HG03159 (cell line): ENCODE results near the gene RNASET2.

Experiments used
- ATAC-seq: cut with Tn5 transposase; IDR thresholded peaks from one replicate; pipeline ENCODE4 v1.9.1; 2021; ENCODE audit warnings: mild to moderate bottlenecking, moderate library complexity; ENCODE audit not compliant: unreplicated experiment

The RNASET2 gene, protein sequence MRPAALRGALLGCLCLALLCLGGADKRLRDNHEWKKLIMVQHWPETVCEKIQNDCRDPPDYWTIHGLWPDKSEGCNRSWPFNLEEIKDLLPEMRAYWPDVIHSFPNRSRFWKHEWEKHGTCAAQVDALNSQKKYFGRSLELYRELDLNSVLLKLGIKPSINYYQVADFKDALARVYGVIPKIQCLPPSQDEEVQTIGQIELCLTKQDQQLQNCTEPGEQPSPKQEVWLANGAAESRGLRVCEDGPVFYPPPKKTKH

DNA sequence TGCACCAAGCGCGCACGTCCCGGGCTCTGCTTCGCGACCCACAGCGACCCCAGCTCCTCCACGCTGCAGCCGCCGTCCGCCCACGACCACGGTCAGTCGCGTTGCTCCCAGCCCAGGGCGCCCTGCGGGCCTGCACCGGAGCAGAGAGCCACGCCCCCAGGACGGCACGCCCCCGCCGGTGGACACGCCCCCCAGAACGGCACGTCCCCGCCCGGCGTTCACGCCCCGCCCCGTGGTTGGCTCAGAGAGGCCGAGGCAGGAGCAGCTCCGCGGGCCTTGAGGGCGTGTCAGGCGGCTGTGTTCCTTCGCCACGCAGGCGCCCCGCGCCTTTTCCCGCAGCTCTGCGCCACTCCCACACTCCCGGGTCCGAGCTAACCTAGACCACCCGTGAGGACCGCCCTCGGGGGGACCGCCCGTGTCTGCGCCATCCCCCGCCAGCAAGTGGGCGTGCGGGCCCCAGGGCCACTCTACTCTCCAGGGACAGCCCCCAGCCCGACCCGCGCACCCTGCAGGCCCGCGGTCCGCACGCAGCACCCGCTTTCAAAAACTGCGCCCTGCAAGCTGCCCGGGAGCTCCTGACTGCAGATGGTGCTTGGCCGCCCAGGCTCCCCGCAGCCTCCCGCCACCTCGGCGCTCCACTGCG, at the start of gene RNASET2:
RNASET2 (minus strand) TSS at position 107 of the 643 bp plus-strand sequence. CDS start 368 bp downstream, outside the sequence.
- ATAC-seq = peak; percentile 71

GRCh38 chr6:167005350-167006159, 49.2 kb upstream of the RNASET2 start:
- ATAC-seq = no peak

- no peak for ATAC-seq
These were observed 44.4 kb upstream of the RNASET2 start for GRCh38 chr6:167000759-167001158.

- no peak for ATAC-seq
These were observed 43.5 kb upstream of the RNASET2 start for GRCh38 chr6:166999884-167000253.

- ATAC-seq = peak; percentile 90
These were observed 43.0 kb upstream of the RNASET2 start, which contains the start of gene CEP43 for GRCh38 chr6:166999145-166999883. CEP43 (plus strand) TSS chr6:166999397; CDS start chr6:166999413, 16 bp downstream.

DNA sequence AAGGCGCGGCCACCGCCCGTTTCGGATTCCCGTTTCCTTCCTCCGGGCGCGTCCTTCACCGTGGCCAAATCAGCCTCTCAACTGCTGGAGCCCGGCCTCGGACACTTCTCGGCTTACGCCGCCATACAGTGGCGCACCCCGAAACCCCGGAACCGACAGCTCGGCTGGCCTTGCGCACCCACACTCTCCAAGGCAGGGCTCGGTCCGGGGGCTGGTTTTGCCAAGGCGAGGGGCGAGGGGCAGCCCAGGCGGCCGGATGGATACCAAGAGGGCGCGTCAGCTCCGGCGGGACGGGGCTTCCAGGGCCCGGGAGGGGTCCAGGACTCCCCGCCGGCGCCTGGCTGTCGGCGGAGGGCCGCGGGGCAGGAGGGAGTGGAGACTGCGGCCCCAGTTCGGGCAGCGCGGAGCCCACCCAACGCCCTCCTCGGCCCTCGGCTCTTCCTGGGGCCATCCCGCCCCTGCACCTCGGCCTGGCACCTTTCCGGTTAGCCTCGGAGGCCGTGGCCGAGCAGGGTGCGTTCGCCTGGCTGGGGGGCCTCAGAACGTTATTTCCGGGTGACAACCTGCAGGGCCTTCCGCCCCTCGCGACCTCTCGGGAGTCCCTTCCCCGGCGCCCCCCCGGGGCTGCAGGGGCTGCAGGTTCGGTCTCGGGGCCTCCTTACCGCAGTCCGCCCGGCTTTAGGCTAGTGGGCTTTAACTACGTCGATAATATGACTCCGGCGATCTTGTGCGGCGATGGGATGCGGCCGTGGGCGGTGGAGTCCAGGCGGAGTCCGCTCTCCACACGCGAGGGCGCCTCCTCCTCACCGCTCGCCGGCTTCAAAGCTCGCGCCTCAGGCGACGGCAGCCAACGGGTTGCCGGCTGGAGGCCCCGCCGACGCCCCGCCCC, 42.1 kb upstream of the RNASET2 start:
- ATAC-seq = peak; percentile 7

- ATAC-seq = peak; percentile 20
These were observed 41.5 kb upstream of the RNASET2 start for GRCh38 chr6:166997768-166998255.

DNA sequence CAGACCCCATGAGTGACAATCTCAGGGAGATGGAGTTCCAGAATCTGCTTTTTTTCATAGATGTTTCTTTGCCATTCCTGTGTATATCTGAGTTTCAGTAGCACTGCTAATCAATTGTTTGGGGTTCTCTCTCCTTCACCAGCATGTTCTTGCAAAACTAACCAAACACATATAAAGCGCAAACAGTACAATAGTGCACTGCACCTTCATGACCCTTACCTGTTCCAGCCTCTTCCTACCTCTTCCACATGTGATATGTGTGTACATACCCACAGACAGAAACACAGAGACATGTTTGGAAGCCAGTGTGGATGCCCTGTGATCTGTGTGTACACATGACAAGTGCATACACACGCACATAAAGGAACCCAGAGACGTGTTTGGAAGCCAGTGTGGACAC, 41.0 kb upstream of the RNASET2 start:
- ATAC-seq = no peak

- ATAC-seq = no peak
These were observed 40.1 kb upstream of the RNASET2 start for GRCh38 chr6:166996406-166996805.

DNA sequence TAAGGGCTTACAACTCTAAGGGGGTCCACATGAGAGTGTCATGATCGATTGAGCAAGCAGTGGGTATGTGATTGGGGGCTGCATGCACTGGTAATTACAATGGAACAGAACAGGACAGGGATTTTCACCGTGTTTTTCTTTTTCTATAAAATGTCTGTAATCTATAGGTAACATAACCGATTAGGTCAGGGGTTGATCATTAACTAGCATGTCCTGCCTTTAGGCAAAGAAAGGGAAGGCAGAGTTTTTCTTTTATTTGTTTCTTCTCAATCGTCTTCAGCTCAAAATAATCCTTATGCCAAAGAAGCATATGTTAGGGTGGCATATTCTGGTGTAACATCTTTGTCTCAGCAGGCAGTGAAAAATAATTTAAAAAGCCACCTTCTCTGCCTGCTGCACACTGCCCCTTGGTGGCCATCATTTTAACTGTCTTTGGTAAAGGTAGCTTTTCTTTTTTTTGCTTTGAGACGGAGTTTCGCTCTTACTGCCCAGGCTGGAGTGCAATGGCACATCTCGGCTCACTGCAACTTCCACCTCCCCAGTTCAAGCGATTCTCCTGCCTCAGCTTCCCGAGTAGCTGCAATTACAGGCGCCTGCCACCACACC, 33.2 kb upstream of the RNASET2 start:
- peak; percentile 78 for ATAC-seq

DNA sequence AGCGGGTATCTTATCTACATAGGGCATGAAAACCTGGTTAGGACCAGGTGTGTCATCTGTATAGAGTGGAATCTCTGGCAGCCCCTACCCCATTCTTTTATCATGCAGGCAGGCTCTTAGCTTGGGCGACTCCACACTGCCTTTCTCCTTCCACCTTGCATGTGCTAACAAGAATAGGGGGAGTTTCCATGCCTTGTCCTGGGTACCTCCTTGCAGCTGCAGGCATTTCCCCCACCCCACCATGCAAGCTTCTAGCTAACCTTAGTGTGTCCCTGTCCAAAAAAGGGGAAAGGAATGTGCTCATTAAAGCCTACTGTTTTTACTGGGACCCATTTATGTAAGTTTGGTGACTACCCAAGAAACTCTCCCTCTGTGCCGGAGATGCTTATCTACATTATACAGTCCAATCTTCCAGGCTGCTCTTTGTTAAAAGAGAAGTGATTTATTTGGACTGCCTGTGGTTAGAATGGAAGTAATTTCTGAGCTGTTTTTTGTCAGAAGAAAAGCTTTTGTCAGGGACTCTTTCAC, 32.4 kb upstream of the RNASET2 start:
- ATAC-seq = no peak

GRCh38 chr6:166987930-166988329, 31.6 kb upstream of the RNASET2 start:
- no peak for ATAC-seq

DNA sequence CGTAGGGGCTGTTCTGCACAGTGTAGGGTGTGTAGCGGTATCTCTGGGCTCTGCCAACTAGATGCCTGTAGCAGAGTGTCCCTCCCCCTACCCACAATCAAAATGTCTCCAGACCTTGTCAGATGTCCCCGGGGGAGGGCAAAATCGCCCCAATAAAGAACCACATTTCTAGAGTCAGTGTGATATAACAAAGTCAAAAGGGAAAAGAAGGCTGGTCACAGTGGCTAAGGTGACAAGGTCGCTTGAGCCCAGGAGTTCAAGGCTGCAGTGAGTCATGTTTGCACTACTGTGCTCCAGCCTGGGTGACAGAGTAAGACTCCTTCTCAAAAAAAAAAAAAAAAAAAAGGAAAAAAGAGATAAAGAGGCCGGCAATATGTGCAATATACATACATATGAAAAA, 31.1 kb upstream of the RNASET2 start:
- ATAC-seq = no peak

- ATAC-seq = no peak
These were observed 24.4 kb upstream of the RNASET2 start for GRCh38 chr6:166980738-166981137.

GRCh38 chr6:166977621-166978525, 21.5 kb upstream of the RNASET2 start:
- ATAC-seq = no peak

- ATAC-seq = no peak
These were observed 20.3 kb upstream of the RNASET2 start for GRCh38 chr6:166976636-166977035.

DNA sequence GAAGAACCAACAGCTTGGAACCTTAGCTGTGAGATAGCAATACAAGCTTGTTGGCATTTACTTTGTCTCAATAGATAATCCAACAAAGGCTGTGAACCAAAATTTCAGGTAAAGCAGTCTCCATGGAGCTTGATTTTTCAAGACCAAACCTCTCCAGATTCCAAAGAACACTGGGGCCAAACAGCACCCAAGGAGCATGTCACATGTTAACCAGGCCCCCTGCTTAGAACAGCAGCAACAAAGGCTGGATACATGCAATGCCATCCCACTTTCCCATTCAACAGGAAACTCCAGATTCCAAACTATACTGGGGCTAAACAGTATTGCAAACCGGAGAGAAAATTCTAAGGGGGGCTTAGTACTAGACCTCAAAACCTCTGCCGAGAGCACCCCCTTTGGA, 15.8 kb upstream of the RNASET2 start:
- no peak for ATAC-seq

DNA sequence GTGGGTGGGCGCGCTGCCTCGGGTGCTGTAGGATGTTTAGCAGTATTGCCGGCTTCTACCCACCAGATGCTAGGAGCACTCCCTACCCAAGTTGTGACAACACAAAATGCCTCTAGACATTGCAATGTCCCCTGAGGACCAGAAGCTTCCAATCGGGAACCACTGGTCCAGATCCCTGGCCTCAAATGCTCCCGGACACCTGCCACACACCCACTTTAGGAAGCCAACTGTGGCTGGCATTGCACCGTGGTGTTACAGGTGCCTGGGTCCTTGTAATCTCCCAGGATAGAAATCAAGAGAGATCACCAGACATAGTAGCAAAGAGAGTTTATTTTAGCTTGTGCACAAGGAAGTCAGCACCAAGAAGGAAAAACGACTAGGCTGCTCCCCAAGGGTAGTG, 14.9 kb upstream of the RNASET2 start:
- ATAC-seq = no peak
